Stimulated activated CD8-positive, alpha-beta memory T cell treated with anti-CD3 and anti-CD28 coated beads, Interleukin-12 subunit alpha, Interleukin-12 subunit beta, amount 100 ng/mL, for 4 hours (primary cell): ENCODE measurements around the gene MEGF8.

Source experiments
- DNase-seq: peaks from one replicate; pipeline ENCODE4 v3.0.0-alpha.2; 2020; ENCODE audit warnings: low read depth

The MEGF8 gene

GRCh38 chr19:42356686-42357085 lies 31.3 kb downstream of the MEGF8 start:
- no peak for DNase-seq

- DNase-seq: no peak
Measured at GRCh38 chr19:42357290-42357689, 31.9 kb downstream of the MEGF8 start.

GRCh38 chr19:42360787-42361544 lies 35.5 kb downstream of the MEGF8 start:
- DNase-seq: no peak

- DNase-seq: no peak
Measured at GRCh38 chr19:42361545-42361910, 36.1 kb downstream of the MEGF8 start.

GRCh38 chr19:42362342-42362741 lies 36.9 kb downstream of the MEGF8 start:
- DNase-seq: no peak

- no peak for DNase-seq
Measured at GRCh38 chr19:42362891-42363440, 37.5 kb downstream of the MEGF8 start.

- no peak for DNase-seq
Measured at GRCh38 chr19:42363614-42364346, 38.3 kb downstream of the MEGF8 start.

- no peak for DNase-seq
Measured at GRCh38 chr19:42366673-42367072, 41.2 kb downstream of the MEGF8 start.

- DNase-seq: no peak
Measured at GRCh38 chr19:42367929-42368328, 42.5 kb downstream of the MEGF8 start.

GRCh38 chr19:42368360-42368759 lies 42.9 kb downstream of the MEGF8 start:
- no peak for DNase-seq

GRCh38 chr19:42368765-42369164 lies 43.3 kb downstream of the MEGF8 start:
- DNase-seq: no peak

GRCh38 chr19:42369433-42370067 lies 44.1 kb downstream of the MEGF8 start:
- DNase-seq: no peak

- no peak for DNase-seq
Measured at GRCh38 chr19:42370068-42370520, 44.7 kb downstream of the MEGF8 start.

- DNase-seq: no peak
Measured at GRCh38 chr19:42370626-42371175, 45.3 kb downstream of the MEGF8 start.

- no peak for DNase-seq
Measured at GRCh38 chr19:42374826-42375376, 49.5 kb downstream of the MEGF8 start.

- no peak for DNase-seq
Measured at GRCh38 chr19:42375415-42376176, 50.2 kb downstream of the MEGF8 start.

- no peak for DNase-seq
Measured at GRCh38 chr19:42376177-42376555, 50.7 kb downstream of the MEGF8 start.

GRCh38 chr19:42378225-42379215 lies 53.1 kb downstream of the MEGF8 start:
- DNase-seq: no peak

- DNase-seq: no peak
Measured at GRCh38 chr19:42380155-42380554, 54.7 kb downstream of the MEGF8 start.
